Esophagus squamous epithelium (tissue), 4 donors: ENCODE results near the gene EEPD1.

Experiments
- POLR2A ChIP-seq, 4 donors: fragments of 450-650 bp; IDR thresholded peaks; one replicate each; pipeline ENCODE4 v1.6.1; 2017; ENCODE audit warnings: antibody characterized with exemption in 4 of 4, mild to moderate bottlenecking in 4 of 4, moderate library complexity in 3 of 4
- TF ChIP-seq, protein P1 (sequence below), 6 experiments: fragments of 450-650 bp in 4 of 6; fragments of 200-600 bp in 2 of 6; sonication (generic) in 2 of 6; IDR thresholded peaks; one replicate each; pipeline ENCODE4 v1.5.1; 2016 to 2019; ENCODE audit warnings: antibody characterized with exemption in 6 of 6, mild to moderate bottlenecking in 4 of 6, moderate library complexity in 4 of 6

DNA sequence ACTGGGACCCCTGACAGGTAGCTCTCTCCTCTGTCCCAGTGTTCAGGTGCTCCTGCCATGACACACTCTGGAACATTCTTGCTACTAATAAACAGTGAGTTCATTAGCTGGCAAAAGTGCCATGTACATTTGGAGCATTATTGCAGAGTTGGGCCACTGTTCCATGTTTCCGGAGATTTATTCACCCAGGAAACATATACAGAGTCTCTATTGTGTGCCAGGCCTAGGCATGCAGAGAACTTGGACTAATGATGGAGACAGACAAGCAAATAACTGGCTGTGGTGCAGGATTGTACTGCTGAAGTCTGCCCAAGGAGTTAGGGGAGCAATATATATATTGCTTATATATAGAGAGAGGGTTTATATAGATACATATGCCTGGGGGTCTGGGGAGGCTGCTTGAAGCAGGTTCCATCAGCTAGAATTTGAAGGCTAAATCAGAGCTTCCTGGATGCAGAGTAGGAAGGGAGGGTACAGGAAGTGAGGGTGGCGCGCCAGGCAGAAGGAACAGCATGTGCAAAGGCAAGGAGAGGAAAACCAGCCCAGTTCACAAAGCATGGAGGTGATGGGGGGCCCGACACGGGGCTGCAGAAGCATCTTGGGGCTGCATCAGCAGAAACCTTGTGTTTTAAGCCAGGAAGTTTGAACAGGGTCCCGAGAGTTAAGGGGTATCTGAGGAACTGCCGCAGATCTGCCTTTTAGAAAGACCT is 22.7 kb upstream of the EEPD1 start:
- TF ChIP-seq, protein P1, sequence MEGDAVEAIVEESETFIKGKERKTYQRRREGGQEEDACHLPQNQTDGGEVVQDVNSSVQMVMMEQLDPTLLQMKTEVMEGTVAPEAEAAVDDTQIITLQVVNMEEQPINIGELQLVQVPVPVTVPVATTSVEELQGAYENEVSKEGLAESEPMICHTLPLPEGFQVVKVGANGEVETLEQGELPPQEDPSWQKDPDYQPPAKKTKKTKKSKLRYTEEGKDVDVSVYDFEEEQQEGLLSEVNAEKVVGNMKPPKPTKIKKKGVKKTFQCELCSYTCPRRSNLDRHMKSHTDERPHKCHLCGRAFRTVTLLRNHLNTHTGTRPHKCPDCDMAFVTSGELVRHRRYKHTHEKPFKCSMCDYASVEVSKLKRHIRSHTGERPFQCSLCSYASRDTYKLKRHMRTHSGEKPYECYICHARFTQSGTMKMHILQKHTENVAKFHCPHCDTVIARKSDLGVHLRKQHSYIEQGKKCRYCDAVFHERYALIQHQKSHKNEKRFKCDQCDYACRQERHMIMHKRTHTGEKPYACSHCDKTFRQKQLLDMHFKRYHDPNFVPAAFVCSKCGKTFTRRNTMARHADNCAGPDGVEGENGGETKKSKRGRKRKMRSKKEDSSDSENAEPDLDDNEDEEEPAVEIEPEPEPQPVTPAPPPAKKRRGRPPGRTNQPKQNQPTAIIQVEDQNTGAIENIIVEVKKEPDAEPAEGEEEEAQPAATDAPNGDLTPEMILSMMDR (IDR thresholded peaks at IDR 0.05), result no peak
- TF ChIP-seq POLR2A (IDR thresholded peaks at IDR 0.05), result no peak
